Neural progenitor cell (in vitro differentiated cells): ENCODE measurements around the gene DSCAML1.
"Not testable (repeated sequence)": the region's sequence is repeated elsewhere in the genome, so short reads cannot be mapped to it uniquely, and the experiment has no call there.

Experiments used
- CTCF ChIP-seq: fragments of 200-600 bp; sonication (generic); IDR thresholded peaks from 2 replicates; pipeline ENCODE4 v1.5.1; 2017; ENCODE audit warnings: antibody characterized with exemption, mild to moderate bottlenecking
- EZH2 ChIP-seq: fragments of 200-600 bp; sonication (generic); IDR thresholded peaks from 2 replicates; pipeline ENCODE4 v1.6.1; 2017; ENCODE audit warnings: antibody characterized with exemption, mild to moderate bottlenecking, moderate library complexity

GRCh38 chr11:117405898-117406297 is 391.1 kb downstream of the DSCAML1 start:
- TF ChIP-seq EZH2, CTCF: not testable (repeated sequence)
